AG10803 (cell line): ENCODE results near the gene PPM1H.
"Not testable (repeated sequence)": the region's sequence is repeated elsewhere in the genome, so short reads cannot be mapped to it uniquely, and the experiment has no call there.

Experiments
- DNase-seq: peaks from one replicate; pipeline ENCODE4 v3.0.0; 2010; ENCODE audit warnings: low read depth
- H3K4me3 ChIP-seq: 2 replicates; pipeline ENCODE4 v1.5.1; 2011; ENCODE audit warnings: mild to moderate bottlenecking, low read length, control low read depth
- TF ChIP-seq, protein P1 (sequence below): conservative IDR thresholded peaks from 2 replicates; pipeline ENCODE4 v1.5.1; 2011; ENCODE audit warnings: mild to moderate bottlenecking, low read length, control low read depth, inconsistent platforms

Gene PPM1H

DNA sequence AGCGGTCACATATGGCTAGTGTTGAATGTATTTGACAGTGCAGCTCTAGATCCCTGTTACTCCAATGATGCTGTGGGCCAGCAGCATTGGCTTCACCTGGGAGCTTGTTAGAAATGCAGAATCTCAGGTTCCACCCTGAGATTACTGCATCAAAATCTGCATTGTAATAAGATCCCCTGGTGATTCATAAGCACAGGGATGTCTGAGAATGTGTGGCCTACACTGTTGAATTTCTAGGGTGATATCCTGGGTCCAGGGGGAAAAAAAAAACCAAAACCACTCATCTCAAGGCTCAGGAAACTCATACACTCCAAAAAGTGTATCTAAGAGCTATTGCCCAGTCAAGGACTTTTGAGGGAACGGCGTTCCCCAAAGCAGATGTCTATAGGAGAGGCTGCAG, 196.8 kb downstream of the PPM1H start:
- TF ChIP-seq, protein P1, sequence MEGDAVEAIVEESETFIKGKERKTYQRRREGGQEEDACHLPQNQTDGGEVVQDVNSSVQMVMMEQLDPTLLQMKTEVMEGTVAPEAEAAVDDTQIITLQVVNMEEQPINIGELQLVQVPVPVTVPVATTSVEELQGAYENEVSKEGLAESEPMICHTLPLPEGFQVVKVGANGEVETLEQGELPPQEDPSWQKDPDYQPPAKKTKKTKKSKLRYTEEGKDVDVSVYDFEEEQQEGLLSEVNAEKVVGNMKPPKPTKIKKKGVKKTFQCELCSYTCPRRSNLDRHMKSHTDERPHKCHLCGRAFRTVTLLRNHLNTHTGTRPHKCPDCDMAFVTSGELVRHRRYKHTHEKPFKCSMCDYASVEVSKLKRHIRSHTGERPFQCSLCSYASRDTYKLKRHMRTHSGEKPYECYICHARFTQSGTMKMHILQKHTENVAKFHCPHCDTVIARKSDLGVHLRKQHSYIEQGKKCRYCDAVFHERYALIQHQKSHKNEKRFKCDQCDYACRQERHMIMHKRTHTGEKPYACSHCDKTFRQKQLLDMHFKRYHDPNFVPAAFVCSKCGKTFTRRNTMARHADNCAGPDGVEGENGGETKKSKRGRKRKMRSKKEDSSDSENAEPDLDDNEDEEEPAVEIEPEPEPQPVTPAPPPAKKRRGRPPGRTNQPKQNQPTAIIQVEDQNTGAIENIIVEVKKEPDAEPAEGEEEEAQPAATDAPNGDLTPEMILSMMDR: no peak
- no peak for DNase-seq

DNA sequence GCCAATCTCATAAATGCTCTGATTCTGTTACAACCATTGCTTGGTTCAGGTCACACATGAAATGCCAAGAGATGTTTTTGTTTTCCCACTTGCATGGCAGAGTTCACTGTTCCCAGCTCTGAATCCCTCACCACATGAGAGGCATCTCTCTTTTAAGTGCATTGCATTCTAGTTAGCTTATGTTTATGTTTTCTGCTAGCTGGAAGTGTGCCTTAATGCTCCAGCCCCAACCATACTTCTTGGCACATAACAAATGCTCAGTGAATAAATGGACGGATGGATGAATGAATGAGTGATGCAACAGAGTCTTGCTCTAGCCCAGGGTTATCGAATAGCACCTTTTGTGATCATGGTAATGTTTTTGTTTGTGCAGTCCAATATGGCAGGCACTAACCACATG, 197.3 kb downstream of the PPM1H start:
- H3K4me3 ChIP-seq: no peak overlapping the region
- DNase-seq: no peak
- TF ChIP-seq, protein P1: no peak

More for the DNA sequence above, 196.8 kb downstream of the PPM1H start:
- no peak overlapping the region for H3K4me3 ChIP-seq

DNA sequence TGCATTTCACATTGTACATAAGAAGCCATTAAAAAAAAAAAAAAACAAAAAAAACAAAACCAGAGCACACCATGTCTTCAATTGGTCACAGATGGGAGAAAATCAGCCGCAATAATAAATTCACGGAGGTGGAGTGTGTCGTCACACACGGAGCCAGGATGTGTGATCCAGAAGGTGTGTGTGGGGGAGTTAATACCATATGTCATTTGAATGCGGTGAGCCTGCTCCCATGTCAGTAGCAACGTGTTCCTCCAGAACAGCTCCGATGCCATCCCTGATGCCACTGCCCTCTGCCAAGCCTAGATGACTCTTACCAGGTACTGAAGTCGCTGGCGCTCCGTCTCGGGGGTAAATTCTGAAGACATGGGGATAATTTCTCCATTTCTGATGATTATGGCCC, 197.8 kb downstream of the PPM1H start:
- TF ChIP-seq, protein P1: no peak
- no peak for DNase-seq
- no peak overlapping the region for H3K4me3 ChIP-seq

DNA sequence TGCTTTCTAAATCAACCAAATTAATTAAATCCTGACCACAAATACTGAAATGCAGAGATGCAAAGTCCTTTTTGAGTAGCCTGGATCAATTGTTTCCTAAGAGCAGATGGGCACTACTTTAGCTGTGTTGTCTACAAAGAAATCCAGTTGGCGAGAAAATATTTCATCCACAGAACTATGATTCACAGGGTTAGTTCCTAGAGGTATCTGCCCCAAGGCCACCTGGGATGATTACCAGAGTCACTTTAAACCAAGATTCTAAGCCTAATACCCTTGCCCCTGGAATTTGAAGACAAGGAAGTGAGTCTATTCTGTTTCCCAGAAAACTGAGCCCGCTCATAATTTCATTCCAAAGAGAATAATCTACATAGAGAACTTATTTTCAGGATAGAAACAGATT, 198.4 kb downstream of the PPM1H start:
- no peak for DNase-seq
- H3K4me3 ChIP-seq: no peak overlapping the region
- TF ChIP-seq, protein P1: no peak

DNA sequence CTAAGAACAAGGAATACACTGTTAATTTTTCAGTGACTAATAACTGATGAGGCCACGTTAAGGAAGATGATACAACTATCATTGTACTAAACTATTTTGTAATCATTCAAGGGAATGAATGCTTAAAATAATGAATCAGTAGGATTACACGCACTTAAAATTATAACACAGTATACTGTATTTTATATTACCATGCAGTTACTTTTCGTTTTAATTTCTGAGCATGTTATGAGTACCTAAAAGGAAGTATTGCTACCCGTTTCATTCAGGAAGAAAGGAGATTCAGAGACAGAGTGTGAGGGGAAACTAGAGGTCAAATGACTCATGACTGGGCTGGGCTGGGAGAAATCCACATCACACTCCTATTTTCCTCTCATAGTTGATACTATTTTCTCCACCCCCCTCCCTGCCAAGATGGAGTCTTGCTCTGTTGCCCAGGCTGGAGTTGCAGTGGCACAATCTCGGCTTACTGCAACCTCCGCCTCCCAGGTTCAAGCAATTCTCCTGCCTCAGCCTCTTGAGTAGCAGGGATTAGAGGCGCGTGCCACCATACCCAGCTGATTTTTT, 202.0 kb downstream of the PPM1H start:
- peak; percentile 76 for DNase-seq
- TF ChIP-seq, protein P1: no peak
- H3K4me3 ChIP-seq: no peak overlapping the region

DNA sequence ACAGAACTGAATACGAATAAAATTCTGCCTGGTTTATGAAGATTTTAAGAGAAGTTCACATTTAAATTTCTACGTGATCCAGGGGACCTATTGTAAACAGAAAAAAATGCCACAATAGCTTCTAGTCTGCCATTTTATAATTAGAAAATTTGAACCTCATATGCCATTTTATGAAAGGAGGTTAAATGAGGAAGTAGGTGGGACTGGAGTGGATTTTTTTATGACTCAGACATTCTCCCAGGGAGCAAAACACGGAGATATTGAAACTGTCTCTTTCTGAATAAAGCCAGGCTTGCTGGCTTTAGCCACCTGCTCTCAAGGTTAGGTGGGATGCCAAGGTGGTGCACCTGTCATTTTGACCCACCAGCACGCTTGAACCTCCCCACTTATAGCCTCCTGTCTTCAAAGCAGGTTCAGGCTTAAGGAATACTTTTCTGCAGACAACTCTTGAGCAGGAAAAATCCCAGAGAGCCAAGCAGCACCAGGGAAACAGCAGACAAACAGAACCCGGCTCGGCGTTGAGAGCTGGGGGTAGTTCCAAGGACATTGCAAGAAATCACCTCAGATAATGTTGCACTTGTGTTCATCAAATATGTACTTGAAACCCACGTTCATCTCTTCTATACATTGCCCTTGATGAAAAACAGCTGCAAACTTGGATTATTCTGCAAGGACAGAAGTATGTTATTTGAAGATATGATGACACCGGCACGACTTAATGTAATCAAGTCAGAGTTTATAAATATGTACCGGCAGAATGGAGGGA, 203.7 kb downstream of the PPM1H start:
- H3K4me3 ChIP-seq: peak overlapping the region; percentile 34
- DNase-seq: peak; percentile 80
- TF ChIP-seq, protein P1: no peak

DNA sequence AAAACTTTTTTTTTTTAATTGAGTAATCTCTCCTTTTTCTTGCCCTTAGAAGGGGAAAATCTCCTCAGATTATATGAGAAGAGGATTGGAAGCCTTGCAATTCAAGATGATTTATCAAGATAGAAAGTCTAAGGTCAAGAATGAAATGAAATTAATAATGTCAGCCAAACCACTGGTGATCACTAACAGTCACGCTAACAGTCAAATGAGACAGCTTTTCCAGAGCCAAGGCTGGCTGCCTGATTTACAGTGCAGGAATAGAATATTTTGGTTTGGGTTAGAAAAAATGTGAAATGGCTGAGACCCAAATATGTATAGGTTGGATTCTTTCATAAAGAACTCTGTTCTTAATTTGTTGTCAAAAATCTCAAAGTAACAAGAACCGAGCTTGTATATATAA, 204.3 kb downstream of the PPM1H start:
- TF ChIP-seq, protein P1: no peak
- DNase-seq: peak; percentile 97
- H3K4me3 ChIP-seq: no peak overlapping the region

DNA sequence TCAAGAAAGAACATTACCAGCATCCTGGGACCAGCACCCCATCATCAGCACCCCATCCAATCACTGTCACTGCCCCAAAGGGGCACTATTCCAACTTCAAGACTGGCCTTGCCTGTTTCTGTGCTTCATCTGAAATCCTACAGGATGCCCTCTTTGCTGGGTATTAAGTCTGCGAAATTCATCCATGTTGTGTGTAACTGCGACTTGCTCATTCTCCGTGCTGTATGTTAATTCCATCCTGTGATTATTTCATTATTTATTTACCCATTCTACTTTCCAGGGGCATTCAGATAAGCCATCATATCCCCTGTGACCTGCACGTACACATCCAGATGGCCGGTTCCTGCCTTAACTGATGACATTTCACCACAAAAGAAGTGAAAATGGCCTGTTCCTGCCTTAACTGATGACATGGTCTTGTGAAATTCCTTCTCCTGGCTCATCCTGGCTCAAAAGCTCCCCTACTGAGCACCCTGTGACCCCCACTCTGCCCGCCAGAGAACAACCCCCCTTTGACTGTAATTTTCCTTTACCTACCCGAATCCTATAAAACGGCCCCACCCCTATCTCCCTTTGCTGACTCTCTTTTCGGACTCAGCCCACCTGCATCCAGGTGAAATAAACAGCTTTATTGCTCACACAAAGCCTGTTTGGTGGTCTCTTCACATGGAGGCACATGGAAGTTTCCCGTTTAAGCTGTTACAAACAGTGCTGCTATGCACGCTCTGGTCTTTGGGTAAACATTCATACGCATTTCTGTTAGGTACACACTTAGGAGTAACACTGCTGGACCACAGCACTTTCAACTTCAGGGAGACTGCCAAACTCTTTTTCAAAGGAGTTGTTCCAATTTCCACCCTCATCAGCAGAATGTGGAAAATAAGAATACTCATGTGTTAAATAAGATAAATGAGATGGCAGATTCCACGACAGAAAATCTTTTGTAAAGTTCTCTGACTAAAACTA, 205.1 kb downstream of the PPM1H start:
- H3K4me3 ChIP-seq: not testable (repeated sequence)
- peak; percentile 80 for DNase-seq
